SK-N-SH (cell line): ENCODE data around the gene HIBADH. TPM values are rescaled to one million over a fixed set of nuclear protein-coding genes. Genes with fewer than 3 reads are reported as not detected.
"Not testable (repeated sequence)": the region's sequence is repeated elsewhere in the genome, so short reads cannot be mapped to it uniquely, and the experiment has no call there.

Source experiments
- CTCF ChIA-PET: fragments of 300-600, 350-600 bp; formaldehyde crosslinking; extraction: SDS; loops from one replicate; lab custom pipeline; 2021; lab: Yijun Ruan, JAX
- POLR2A ChIA-PET: fragments of 350-600 bp; sonication (Branson Sonifier 250); formaldehyde crosslinking; extraction: SDS; loops from one replicate; lab custom pipeline; 2020; ENCODE audit warnings: antibody characterized with exemption, inconsistent platforms; lab: Yijun Ruan, JAX
- DNase-seq: peaks from one replicate; pipeline ENCODE4 v3.0.0; 2012
- H2AFZ ChIP-seq: fragments of 200-600 bp; sonication (generic); 2 replicates; pipeline ENCODE4 v1.8.1; 2016; ENCODE audit warnings: antibody characterized with exemption, mild to moderate bottlenecking, low read depth
- H3F3A ChIP-seq: fragments of 200-600 bp; sonication (generic); replicated peaks from 2 replicates; pipeline ENCODE3; 2016; ENCODE audit warnings: antibody characterized with exemption, mild to moderate bottlenecking; ENCODE audit not compliant: insufficient read depth
- H3K27ac ChIP-seq, 2 experiments: fragments of 200-500 bp in 1 of 2; fragments of 200-600 bp in 1 of 2; sonication (Bioruptor generic) in 1 of 2; sonication (generic), shearing (Covaris generic) in 1 of 2; 2 replicates each; pipeline versions ENCODE4 v1.5.1 to v1.6.1; 2014 to 2016; ENCODE audit warnings: low read depth in 2 of 2, inconsistent platforms in 1 of 2, low read length in 1 of 2, mild to moderate bottlenecking in 1 of 2, mixed read lengths in 1 of 2
- H3K27me3 ChIP-seq: fragments of 200-600 bp; sonication (generic), shearing (Covaris generic); 2 replicates; pipeline ENCODE4 v1.6.1; 2016; ENCODE audit warnings: mixed run types; ENCODE audit not compliant: insufficient read depth
- H3K36me3 ChIP-seq, 2 experiments: fragments of 200-500 bp in 1 of 2; fragments of 200-600 bp in 1 of 2; sonication (Bioruptor generic) in 1 of 2; sonication (generic) in 1 of 2; replicated peaks in 1 of 2; 2 replicates each; pipeline versions ENCODE3 to v1.5.1; 2014 to 2016; ENCODE audit warnings: low read length in 1 of 2, mild to moderate bottlenecking in 1 of 2; ENCODE audit not compliant: insufficient read depth in 2 of 2, control insufficient read depth in 1 of 2
- H3K4me1 ChIP-seq, 2 experiments: fragments of 200-500 bp in 1 of 2; fragments of 200-600 bp in 1 of 2; sonication (Bioruptor generic) in 1 of 2; sonication (generic), shearing (Covaris generic) in 1 of 2; 2 replicates each; pipeline versions ENCODE4 v1.5.1 to v1.6.1; 2014 to 2016; ENCODE audit warnings: low read depth in 1 of 2, low read length in 1 of 2, mixed run types in 1 of 2; ENCODE audit not compliant: insufficient read depth in 2 of 2, control insufficient read depth in 1 of 2
- H3K4me2 ChIP-seq: fragments of 200-600 bp; sonication (generic), shearing (Covaris generic); 2 replicates; pipeline ENCODE4 v1.6.1; 2017; ENCODE audit warnings: mixed run types
- H3K4me3 ChIP-seq, 2 experiments: fragments of 200-500 bp in 1 of 2; fragments of 200-600 bp in 1 of 2; sonication (Bioruptor generic) in 1 of 2; sonication (generic), shearing (Covaris generic) in 1 of 2; 2 replicates each; pipeline versions ENCODE4 v1.5.1 to v1.8.1; 2014 to 2016; ENCODE audit warnings: low read depth in 2 of 2, inconsistent platforms in 1 of 2, low read length in 1 of 2, mild to moderate bottlenecking in 1 of 2, mixed read lengths in 1 of 2, moderate library complexity in 1 of 2
- H3K79me2 ChIP-seq: fragments of 200-600 bp; sonication (generic); 2 replicates; pipeline ENCODE4 v1.8.1; 2017; ENCODE audit warnings: mild to moderate bottlenecking; ENCODE audit not compliant: insufficient read depth
- H3K9ac ChIP-seq: fragments of 200-600 bp; sonication (generic); 2 replicates; pipeline ENCODE4 v1.6.1; 2017; ENCODE audit warnings: mixed run types
- H3K9me2 ChIP-seq: fragments of 200-600 bp; sonication (generic); 2 replicates; pipeline ENCODE4 v1.6.1; 2017; ENCODE audit warnings: mixed run types
- H3K9me3 ChIP-seq: fragments of 200-600 bp; sonication (generic); 2 replicates; pipeline ENCODE4 v1.6.1; 2017; ENCODE audit warnings: mixed run types, mild to moderate bottlenecking, moderate library complexity
- H4K20me1 ChIP-seq: fragments of 200-600 bp; sonication (generic); 2 replicates; pipeline ENCODE4 v1.6.1; 2017; ENCODE audit warnings: mild to moderate bottlenecking, mixed run types; ENCODE audit not compliant: insufficient read depth
- EP300 ChIP-seq, 2 experiments: IDR thresholded peaks; 2 replicates each; pipeline versions ENCODE4 v1.4.0 to v1.6.1; 2012; ENCODE audit warnings: borderline replicate concordance in 1 of 2, low read depth in 1 of 2, low read length in 1 of 2
- EZH2phosphoT487 ChIP-seq: fragments of 200-600 bp; sonication (generic); IDR thresholded peaks from 2 replicates; pipeline ENCODE4 v1.6.1; 2017; ENCODE audit warnings: low read depth, mixed run types, mild to moderate bottlenecking, antibody characterized with exemption, moderate library complexity, borderline replicate concordance
- FOXJ3 ChIP-seq: sonication (generic); formaldehyde crosslinking; IDR thresholded peaks from 2 replicates; pipeline ENCODE4 v1.5.1; 2020; ENCODE audit warnings: mild to moderate bottlenecking, missing genetic modification reagents
- FOXM1 ChIP-seq: IDR thresholded peaks from 2 replicates; pipeline ENCODE4 v1.4.0; 2012; ENCODE audit warnings: low read depth, mild to moderate bottlenecking
- GABPA ChIP-seq: IDR thresholded peaks from 2 replicates; pipeline ENCODE4 v1.4.0; 2012; ENCODE audit warnings: low read depth, mild to moderate bottlenecking
- MEF2A ChIP-seq: IDR thresholded peaks from 2 replicates; pipeline ENCODE4 v1.4.0; 2012; ENCODE audit warnings: low read depth, borderline replicate concordance
- NFIC ChIP-seq: IDR thresholded peaks from 2 replicates; pipeline ENCODE4 v1.4.0; 2012; ENCODE audit warnings: borderline replicate concordance
- REST ChIP-seq: IDR thresholded peaks from 2 replicates; pipeline ENCODE4 v1.6.1; 2012; ENCODE audit warnings: mild to moderate bottlenecking, low read depth, low read length, moderate library complexity
- SIN3A ChIP-seq: IDR thresholded peaks from 2 replicates; pipeline ENCODE4 v1.6.1; 2012; ENCODE audit warnings: low read depth, mild to moderate bottlenecking, low read length, moderate library complexity, borderline replicate concordance
- SMC3 ChIP-seq: IDR thresholded peaks from 2 replicates; pipeline ENCODE4 v1.6.1; 2012; ENCODE audit warnings: low read depth, low read length, improper control_type of control experiment
- TAF1 ChIP-seq: IDR thresholded peaks from 2 replicates; pipeline ENCODE4 v1.6.1; 2012; ENCODE audit warnings: low read depth, mild to moderate bottlenecking, low read length, moderate library complexity, borderline replicate concordance
- TCF12 ChIP-seq: IDR thresholded peaks from 2 replicates; pipeline ENCODE4 v1.4.0; 2012
- TEAD4 ChIP-seq: IDR thresholded peaks from 2 replicates; pipeline ENCODE4 v1.4.0; 2012; ENCODE audit warnings: mild to moderate bottlenecking, borderline replicate concordance; ENCODE audit not compliant: insufficient read depth
- YY1 ChIP-seq: IDR thresholded peaks from 2 replicates; pipeline ENCODE4 v1.4.0; 2012; ENCODE audit warnings: low read depth, mild to moderate bottlenecking
- ZBTB33 ChIP-seq: IDR thresholded peaks from 2 replicates; pipeline ENCODE4 v1.4.0; 2012; ENCODE audit warnings: low read depth, borderline replicate concordance
- WGBS: methylation state at CpG from one replicate; pipeline ENCODE4 v1.1.6; 2017; ENCODE audit warnings: low lambda C conversion rate; 5-methylcytosine and 5-hydroxymethylcytosine counted together
- polyA plus RNA-seq, 3 experiments: library from polyadenylated mRNA; depleted of rRNA; stranded (reverse); fragments of >200 nt; gene quantifications; 2 replicates each; pipeline ENCODE4 v1.2.3, GENCODE V29; 2012
- TF ChIP-seq, protein P1 (sequence below): fragments of 200-600 bp; sonication (generic); IDR thresholded peaks from 2 replicates; pipeline ENCODE4 v1.6.1; 2017; ENCODE audit warnings: antibody characterized with exemption, mild to moderate bottlenecking, moderate library complexity
- TF ChIP-seq, protein P2 (sequence below): IDR thresholded peaks from 2 replicates; pipeline ENCODE4; 2012

HIBADH gene
- polyA plus RNA-seq, 1 of the 3 experiments (the other 2 are of a cell fraction), result 71.8 TPM

DNA sequence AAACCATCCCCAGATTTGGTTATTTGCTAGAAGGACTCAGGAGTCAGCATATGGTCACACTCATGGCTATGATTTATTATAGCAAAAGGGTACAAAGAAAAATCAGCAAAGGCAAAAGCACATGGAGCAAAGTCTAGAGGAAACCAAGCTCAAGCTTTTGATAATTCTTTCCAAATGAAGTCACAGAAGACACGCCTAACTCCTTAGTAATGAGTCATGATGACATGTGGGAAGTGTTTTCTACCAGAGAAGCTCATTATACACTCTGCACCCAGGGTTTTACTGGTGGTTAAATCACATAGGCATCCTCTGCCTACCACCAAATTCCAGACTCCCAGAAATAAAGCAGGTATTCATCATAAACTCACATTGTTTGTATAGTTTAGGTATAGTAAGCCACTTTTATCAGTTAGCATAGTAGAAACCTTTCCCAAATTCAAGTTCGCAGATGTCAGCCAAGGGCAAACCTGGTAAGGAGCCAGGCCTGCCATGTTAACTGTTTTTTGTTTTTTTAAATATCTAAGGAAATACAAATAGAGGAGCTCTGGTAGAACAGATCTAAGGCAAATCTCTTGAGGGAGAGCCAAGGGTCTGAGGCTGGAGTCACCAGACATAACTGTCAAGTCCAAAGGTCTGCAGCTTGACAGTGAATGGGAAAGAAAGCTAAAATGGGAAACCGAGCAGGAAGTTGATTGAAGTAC is 15.4 kb upstream of the HIBADH start (continued):
- no peak for TF ChIP-seq GABPA
- peak; percentile 47; the same call in 1 of the 2 replicates for TF ChIP-seq FOXM1
- TF ChIP-seq FOXJ3 (CRISPR knock-in tag), result no peak
- TF ChIP-seq, protein P1, sequence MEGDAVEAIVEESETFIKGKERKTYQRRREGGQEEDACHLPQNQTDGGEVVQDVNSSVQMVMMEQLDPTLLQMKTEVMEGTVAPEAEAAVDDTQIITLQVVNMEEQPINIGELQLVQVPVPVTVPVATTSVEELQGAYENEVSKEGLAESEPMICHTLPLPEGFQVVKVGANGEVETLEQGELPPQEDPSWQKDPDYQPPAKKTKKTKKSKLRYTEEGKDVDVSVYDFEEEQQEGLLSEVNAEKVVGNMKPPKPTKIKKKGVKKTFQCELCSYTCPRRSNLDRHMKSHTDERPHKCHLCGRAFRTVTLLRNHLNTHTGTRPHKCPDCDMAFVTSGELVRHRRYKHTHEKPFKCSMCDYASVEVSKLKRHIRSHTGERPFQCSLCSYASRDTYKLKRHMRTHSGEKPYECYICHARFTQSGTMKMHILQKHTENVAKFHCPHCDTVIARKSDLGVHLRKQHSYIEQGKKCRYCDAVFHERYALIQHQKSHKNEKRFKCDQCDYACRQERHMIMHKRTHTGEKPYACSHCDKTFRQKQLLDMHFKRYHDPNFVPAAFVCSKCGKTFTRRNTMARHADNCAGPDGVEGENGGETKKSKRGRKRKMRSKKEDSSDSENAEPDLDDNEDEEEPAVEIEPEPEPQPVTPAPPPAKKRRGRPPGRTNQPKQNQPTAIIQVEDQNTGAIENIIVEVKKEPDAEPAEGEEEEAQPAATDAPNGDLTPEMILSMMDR, result no peak
- 0 out of 2 replicates have a peak, but pooled peaks have one; percentile 63 for TF ChIP-seq ZBTB33
- no peak for TF ChIP-seq EZH2phosphoT487
- TF ChIP-seq TEAD4, result peak; percentile 81
- TF ChIP-seq, all 33 proteins: peak for 18

- H3K9ac ChIP-seq, H3K27ac ChIP-seq, POLR2A ChIA-PET, H3K4me2 ChIP-seq, DNase-seq, H3K79me2 ChIP-seq, H2AFZ ChIP-seq, H3K9me3 ChIP-seq, CTCF ChIA-PET, H4K20me1 ChIP-seq, H3K27me3 ChIP-seq, H3K36me3 ChIP-seq, H3K4me3 ChIP-seq, H3K9me2 ChIP-seq: not testable (repeated sequence)
- H3F3A ChIP-seq, result peaks cover 21% of the 10 kb centered on the region
- 95% methylated on average over 3 of the region's 3 CpGs for WGBS
- H3K4me1 ChIP-seq, result peaks cover 0 to 16% of the 10 kb centered on the region in 2 experiments; a peak in 2 of 4 replicates
Observed at GRCh38 chr7:27674126-27674525, 11.4 kb upstream of the HIBADH start.

DNA sequence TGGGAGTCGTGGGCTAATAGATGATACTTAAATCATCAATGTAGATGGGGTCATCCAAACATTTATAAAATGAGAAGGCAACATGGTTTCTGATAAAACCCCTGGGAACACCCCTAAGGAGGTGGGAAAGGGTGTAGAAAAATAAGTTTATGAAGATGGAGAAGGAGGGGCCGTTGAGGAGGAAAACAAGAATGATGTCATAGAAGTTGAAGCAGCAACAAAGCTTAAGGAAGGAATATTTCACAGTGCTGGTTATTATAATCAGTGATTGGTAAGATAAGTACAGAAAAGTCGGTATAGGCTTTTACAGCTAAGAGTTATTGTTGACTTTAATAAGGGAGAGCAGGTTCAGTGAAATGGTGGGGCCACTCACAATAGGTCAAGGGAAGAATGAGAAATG is 9.0 kb upstream of the HIBADH start:
- H3K4me1 ChIP-seq, result no peaks in the 10 kb centered on the region
- no peaks in the 10 kb centered on the region for H3K9me3 ChIP-seq
- no peak for TF ChIP-seq TCF12
- no peak for TF ChIP-seq TEAD4
- TF ChIP-seq SIN3A, result no peak
- no peak for TF ChIP-seq SMC3
- TF ChIP-seq EP300 (IDR thresholded peaks at IDR 0.05; ENCODE audit: borderline replicate concordance in 1 of 2, low read depth in 1 of 2, low read length in 1 of 2), result no peak
- TF ChIP-seq MEF2A, result no peak
- TF ChIP-seq REST, result no peak
- no peak for TF ChIP-seq YY1
- TF ChIP-seq, protein P2, sequence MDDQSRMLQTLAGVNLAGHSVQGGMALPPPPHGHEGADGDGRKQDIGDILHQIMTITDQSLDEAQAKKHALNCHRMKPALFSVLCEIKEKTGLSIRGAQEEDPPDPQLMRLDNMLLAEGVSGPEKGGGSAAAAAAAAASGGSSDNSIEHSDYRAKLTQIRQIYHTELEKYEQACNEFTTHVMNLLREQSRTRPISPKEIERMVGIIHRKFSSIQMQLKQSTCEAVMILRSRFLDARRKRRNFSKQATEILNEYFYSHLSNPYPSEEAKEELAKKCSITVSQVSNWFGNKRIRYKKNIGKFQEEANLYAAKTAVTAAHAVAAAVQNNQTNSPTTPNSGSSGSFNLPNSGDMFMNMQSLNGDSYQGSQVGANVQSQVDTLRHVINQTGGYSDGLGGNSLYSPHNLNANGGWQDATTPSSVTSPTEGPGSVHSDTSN, result no peak
- no peak for TF ChIP-seq TAF1
- no peak for TF ChIP-seq NFIC

More for the DNA sequence above, 9.0 kb upstream of the HIBADH start:
- CTCF ChIA-PET, result no interaction called here
- Histone ChIP-seq H3F3A (no peaks in the 10 kb centered on the region), H3K9me2 (no peaks in the 10 kb centered on the region), H3K4me2 (no peak overlapping the region), H3K36me3 (no peaks in the 10 kb centered on the region), H3K79me2 (no peaks in the 10 kb centered on the region), H3K4me3 (no peak overlapping the region), H4K20me1 (no peaks in the 10 kb centered on the region), H2AFZ (0 out of 2 replicates have a peak overlapping the region, but pooled peaks have one; percentile 7), H3K27ac (no peak overlapping the region), H3K9ac (no peak overlapping the region), H3K27me3 (no peaks in the 10 kb centered on the region)
- POLR2A ChIA-PET, result no interaction called here
- no peak for DNase-seq
- 22% methylated on average over 3 of the region's 3 CpGs for WGBS
